HCT116 (cell line): ENCODE data around the gene MED26. TPM values are rescaled to one million over a fixed set of nuclear protein-coding genes. Genes with fewer than 3 reads are reported as not detected.

Experiments
- ATAC-seq: fragments of 200-7000 bp; cut with Tn5 transposase; 2 replicates; pipeline ENCODE4 v1.9.1; 2020; ENCODE audit warnings: mild to moderate bottlenecking, moderate library complexity
- BruUV-seq: library from RNA; stranded (reverse); fragments of 400-500 nt; replicated peaks from 2 replicates; lab custom pipeline; 2021; lab: Mats Ljungman, UMichigan
- CTCF ChIA-PET: fragments of 300-600 bp; sonication (Branson Sonifier 250); formaldehyde crosslinking; loops from one replicate; lab custom pipeline; 2021; ENCODE audit warnings: antibody characterized with exemption; lab: Charles Lee
- POLR2A ChIA-PET: fragments of 300-600, 350-600 bp; sonication (Branson Sonifier 250); formaldehyde crosslinking; loops from one replicate; lab custom pipeline; 2021; ENCODE audit warnings: antibody characterized with exemption; lab: Charles Lee
- RAD21 ChIA-PET, 2 experiments: fragments of 300-600 bp; sonication (Branson Sonifier 250); formaldehyde crosslinking; loops; one replicate each; lab custom pipeline; 2023; ENCODE audit warnings: low total read pairs in 2 of 2; ENCODE audit not compliant: uncharacterized antibody in 2 of 2, unreplicated experiment in 2 of 2, low non-redundant PET in 1 of 2; lab: Charles Lee
- DNase-seq: peaks from one replicate; pipeline ENCODE4 v3.0.0-alpha.2; 2010; ENCODE audit warnings: low read depth, low spot score
- H2AFZ ChIP-seq: fragments of 200-600 bp; shearing (Covaris generic), sonication (generic); 2 replicates; pipeline ENCODE4 v1.6.1; 2017; ENCODE audit warnings: low read depth, mixed run types, mixed read lengths, antibody characterized with exemption, low read length; ENCODE audit not compliant: poor library complexity, severe bottlenecking
- H3K27ac ChIP-seq: 2 replicates; pipeline ENCODE4 v1.5.1; 2012; ENCODE audit warnings: low read depth, low read length
- H3K27me3 ChIP-seq: fragments of 200-600 bp; sonication (generic); 2 replicates; pipeline ENCODE4 v1.6.1; 2016; ENCODE audit warnings: mixed run types, low read length, mixed read lengths; ENCODE audit not compliant: insufficient read depth
- H3K36me3 ChIP-seq, 2 experiments: fragments of 200-500 bp in 1 of 2; fragments of 200-600 bp in 1 of 2; sonication (Bioruptor generic) in 1 of 2; sonication (generic) in 1 of 2; 2 replicates each; pipeline versions ENCODE4 v1.5.1 to v1.6.1; 2014 to 2016; ENCODE audit warnings: low read length in 2 of 2, inconsistent platforms in 1 of 2, mixed read lengths in 1 of 2, mixed run types in 1 of 2; ENCODE audit not compliant: insufficient read depth in 2 of 2, control insufficient read depth in 1 of 2
- H3K4me1 ChIP-seq, 2 experiments: fragments of 200-600 bp in 1 of 2; sonication (generic) in 1 of 2; 2 replicates each; pipeline versions ENCODE4 v1.5.1 to v1.6.1; 2012 to 2017; ENCODE audit warnings: low read length in 2 of 2, inconsistent platforms in 1 of 2, mild to moderate bottlenecking in 1 of 2, mixed read lengths in 1 of 2, mixed run types in 1 of 2, moderate library complexity in 1 of 2; ENCODE audit not compliant: insufficient read depth in 2 of 2, control insufficient read depth in 1 of 2
- H3K4me2 ChIP-seq: fragments of 200-600 bp; sonication (generic); 2 replicates; pipeline ENCODE4 v1.6.1; 2017; ENCODE audit warnings: mixed run types, low read length, mixed read lengths
- H3K4me3 ChIP-seq, 2 experiments: fragments of 200-600 bp in 1 of 2; sonication (generic) in 1 of 2; replicated peaks in 1 of 2; 2 replicates each; pipeline ENCODE4 v1.5.1; 2011 to 2016; ENCODE audit warnings: low read length in 2 of 2, control low read depth in 1 of 2, low read depth in 1 of 2, mild to moderate bottlenecking in 1 of 2, mixed read lengths in 1 of 2, mixed run types in 1 of 2
- H3K79me2 ChIP-seq: fragments of 200-600 bp; sonication (generic); 2 replicates; pipeline ENCODE4 v1.6.1; 2017; ENCODE audit warnings: mild to moderate bottlenecking, mixed run types, low read length, moderate library complexity, mixed read lengths; ENCODE audit not compliant: insufficient read depth
- H3K9ac ChIP-seq: fragments of 200-600 bp; sonication (generic); 2 replicates; pipeline ENCODE4 v1.6.1; 2016; ENCODE audit warnings: low read length, mixed read lengths
- H3K9me2 ChIP-seq: fragments of 200-600 bp; sonication (generic), shearing (Covaris generic); 2 replicates; pipeline ENCODE4 v1.6.1; 2017; ENCODE audit warnings: mixed run types, mild to moderate bottlenecking, moderate library complexity; ENCODE audit not compliant: insufficient read depth
- H3K9me3 ChIP-seq, 2 experiments: fragments of 200-500 bp in 1 of 2; fragments of 200-600 bp in 1 of 2; sonication (Bioruptor generic) in 1 of 2; sonication (generic) in 1 of 2; 2 replicates each; pipeline ENCODE4 v1.6.1; 2014 to 2017; ENCODE audit warnings: low read length in 2 of 2, mixed read lengths in 2 of 2, inconsistent platforms in 1 of 2, low read depth in 1 of 2, mild to moderate bottlenecking in 1 of 2, mixed run types in 1 of 2, moderate library complexity in 1 of 2; ENCODE audit not compliant: control insufficient read depth in 1 of 2, insufficient read depth in 1 of 2
- H4K20me1 ChIP-seq: fragments of 200-600 bp; sonication (generic), shearing (Covaris generic); 2 replicates; pipeline ENCODE4 v1.6.1; 2017; ENCODE audit warnings: mixed run types, mild to moderate bottlenecking, moderate library complexity; ENCODE audit not compliant: insufficient read depth
- ATF3 ChIP-seq: IDR thresholded peaks from 2 replicates; pipeline ENCODE4 v1.6.1; 2012
- CEBPB ChIP-seq: IDR thresholded peaks from 2 replicates; pipeline ENCODE4 v1.6.1; 2012; ENCODE audit warnings: low read depth
- CTCF ChIP-seq, 3 experiments: fragments of 200-600 bp in 1 of 3; sonication (generic) in 1 of 3; IDR thresholded peaks in 2 of 3; conservative IDR thresholded peaks in 1 of 3; 2 replicates each; pipeline ENCODE4 v1.5.1; 2012 to 2017; ENCODE audit warnings: low read depth in 2 of 3, low read length in 2 of 3, antibody characterized with exemption in 1 of 3, borderline replicate concordance in 1 of 3, control low read depth in 1 of 3, mild to moderate bottlenecking in 1 of 3, mixed read lengths in 1 of 3, mixed run types in 1 of 3, moderate library complexity in 1 of 3; ENCODE audit not compliant: insufficient read depth in 1 of 3
- EGR1 ChIP-seq: IDR thresholded peaks from 2 replicates; pipeline ENCODE4 v1.6.1; 2012; ENCODE audit warnings: low read depth
- ELF1 ChIP-seq: IDR thresholded peaks from 2 replicates; pipeline ENCODE4 v1.6.1; 2012; ENCODE audit warnings: low read depth, borderline replicate concordance
- EZH2 ChIP-seq: fragments of 200-600 bp; sonication (generic); IDR thresholded peaks from 2 replicates; pipeline ENCODE4 v1.6.1; 2017; ENCODE audit warnings: antibody characterized with exemption, mixed run types
- EZH2phosphoT487 ChIP-seq: fragments of 200-600 bp; IDR thresholded peaks from 2 replicates; pipeline ENCODE4 v1.6.1; 2018; ENCODE audit warnings: antibody characterized with exemption, borderline replicate concordance
- JUND ChIP-seq: IDR thresholded peaks from 2 replicates; pipeline ENCODE4 v1.6.1; 2012
- POLR2AphosphoS5 ChIP-seq: IDR thresholded peaks from 2 replicates; pipeline ENCODE4 v1.6.1; 2011; ENCODE audit warnings: mild to moderate bottlenecking, low read depth, low read length, moderate library complexity
- RAD21 ChIP-seq: IDR thresholded peaks from 2 replicates; pipeline ENCODE4 v1.6.1; 2012; ENCODE audit warnings: low read depth, mild to moderate bottlenecking
- REST ChIP-seq: IDR thresholded peaks from 2 replicates; pipeline ENCODE4 v1.6.1; 2012; ENCODE audit warnings: low read depth
- SIN3A ChIP-seq: IDR thresholded peaks from 2 replicates; pipeline ENCODE4 v1.6.1; 2012; ENCODE audit warnings: low read depth
- SP1 ChIP-seq: IDR thresholded peaks from 2 replicates; pipeline ENCODE4 v1.6.1; 2012; ENCODE audit warnings: low read depth
- SRF ChIP-seq: IDR thresholded peaks from 2 replicates; pipeline ENCODE4 v1.6.1; 2012; ENCODE audit warnings: low read depth
- TCF7L2 ChIP-seq: IDR thresholded peaks from 2 replicates; pipeline ENCODE4 v1.7.0; 2011; ENCODE audit warnings: borderline replicate concordance, inconsistent platforms; ENCODE audit not compliant: insufficient read depth, insufficient read length; ENCODE audit errors: extremely low read depth
- ZFX ChIP-seq: fragments of 450-650 bp; IDR thresholded peaks from 2 replicates; pipeline ENCODE4 v1.6.1; 2017
- ZNF274 ChIP-seq: fragments of 200-500 bp; sonication (Bioruptor generic); IDR thresholded peaks from 2 replicates; pipeline ENCODE4 v1.6.1; 2014; ENCODE audit warnings: mild to moderate bottlenecking, low read depth, low read length, inconsistent platforms
- intact Hi-C: fragments of 100-400 bp; cut with micrococcal nuclease; formaldehyde crosslinking; loops from 2 replicates; pipeline ENCODE4 v1.10.0; 2022
- total RNA-seq: library from RNA; stranded (reverse); gene quantifications from one replicate; pipeline ENCODE4 v1.2.1, GENCODE V29; 2021; ENCODE audit not compliant: unreplicated experiment
- TF ChIP-seq, protein P1 (sequence below): IDR thresholded peaks from 2 replicates; pipeline ENCODE4 v1.6.1; 2011; ENCODE audit warnings: mild to moderate bottlenecking, low read length, moderate library complexity; ENCODE audit not compliant: insufficient replicate concordance; ENCODE audit errors: extremely low read depth
- TF ChIP-seq, protein P2 (sequence below): IDR thresholded peaks from 2 replicates; pipeline ENCODE4 v1.6.1; 2012

Gene MED26
- total RNA-seq, 1 experiment from 2014 or later: 13.3 TPM

DNA sequence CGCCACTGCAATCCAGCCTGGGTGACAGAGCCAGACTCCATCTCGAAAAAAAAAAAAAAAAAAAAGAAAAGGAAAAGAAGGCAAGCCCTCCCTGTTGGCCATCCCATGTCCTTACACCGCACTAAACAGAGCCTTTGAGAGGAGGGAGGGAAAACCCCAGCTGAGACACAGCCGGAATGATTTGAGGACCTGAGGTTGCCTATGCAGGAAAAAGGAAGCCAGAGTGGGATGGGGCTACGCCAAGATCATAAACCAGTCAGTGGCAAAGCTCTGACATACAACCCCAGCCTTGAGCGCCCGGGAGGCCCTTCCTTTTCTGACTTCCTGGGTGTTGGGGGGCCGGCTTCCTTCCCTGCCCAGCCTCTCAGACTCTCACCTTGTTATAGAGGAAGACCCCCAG, 73.2 kb downstream of the MED26 start:
- no peak for DNase-seq
- no TSS peak for BruUV-seq
- no peak for ATAC-seq
- TF ChIP-seq RAD21 (no peak), CEBPB (no peak), ZNF274 (no peak), SP1 (no peak), POLR2AphosphoS5 (no peak), EZH2 (no peak), EZH2phosphoT487 (no peak), SRF (no peak), SIN3A (no peak), CTCF (IDR thresholded peaks at IDR 0.05 in 2 of 3, conservative IDR thresholded peaks at IDR 0.05 in 1 of 3; ENCODE audit: borderline replicate concordance in 1 of 3, insufficient read depth in 1 of 3, low read depth in 2 of 3, low read length in 2 of 3) (no peak), ZFX (no peak), ELF1 (no peak), ATF3 (no peak), TCF7L2 (no peak), REST (no peak), EGR1 (no peak), JUND (no peak)
- TF ChIP-seq, protein P1, sequence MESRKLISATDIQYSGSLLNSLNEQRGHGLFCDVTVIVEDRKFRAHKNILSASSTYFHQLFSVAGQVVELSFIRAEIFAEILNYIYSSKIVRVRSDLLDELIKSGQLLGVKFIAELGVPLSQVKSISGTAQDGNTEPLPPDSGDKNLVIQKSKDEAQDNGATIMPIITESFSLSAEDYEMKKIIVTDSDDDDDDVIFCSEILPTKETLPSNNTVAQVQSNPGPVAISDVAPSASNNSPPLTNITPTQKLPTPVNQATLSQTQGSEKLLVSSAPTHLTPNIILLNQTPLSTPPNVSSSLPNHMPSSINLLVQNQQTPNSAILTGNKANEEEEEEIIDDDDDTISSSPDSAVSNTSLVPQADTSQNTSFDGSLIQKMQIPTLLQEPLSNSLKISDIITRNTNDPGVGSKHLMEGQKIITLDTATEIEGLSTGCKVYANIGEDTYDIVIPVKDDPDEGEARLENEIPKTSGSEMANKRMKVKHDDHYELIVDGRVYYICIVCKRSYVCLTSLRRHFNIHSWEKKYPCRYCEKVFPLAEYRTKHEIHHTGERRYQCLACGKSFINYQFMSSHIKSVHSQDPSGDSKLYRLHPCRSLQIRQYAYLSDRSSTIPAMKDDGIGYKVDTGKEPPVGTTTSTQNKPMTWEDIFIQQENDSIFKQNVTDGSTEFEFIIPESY: no peak
- TF ChIP-seq, protein P2, sequence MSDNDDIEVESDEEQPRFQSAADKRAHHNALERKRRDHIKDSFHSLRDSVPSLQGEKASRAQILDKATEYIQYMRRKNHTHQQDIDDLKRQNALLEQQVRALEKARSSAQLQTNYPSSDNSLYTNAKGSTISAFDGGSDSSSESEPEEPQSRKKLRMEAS: no peak
- Histone ChIP-seq H3K27ac (no peak overlapping the region), H3K4me2 (no peak overlapping the region), H3K9ac (no peak overlapping the region), H3K27me3 (no peaks in the 10 kb centered on the region), H3K79me2 (peaks cover 9% of the 10 kb centered on the region), H3K9me2 (no peaks in the 10 kb centered on the region), H3K4me3 (no peak overlapping the region), H3K9me3 (no peaks in the 10 kb centered on the region), H3K4me1 (no peaks in the 10 kb centered on the region), H3K36me3 (peaks cover 14 to 28% of the 10 kb centered on the region in 2 experiments; a peak in 3 of 4 replicates), H4K20me1 (no peaks in the 10 kb centered on the region), H2AFZ (no peak overlapping the region)
- CTCF ChIA-PET: no interaction called here
- POLR2A ChIA-PET: no interaction called here
- intact Hi-C loops: no loop called here
- RAD21 ChIA-PET: no interaction called here
